ENCODE data around the gene GPRC5C.

- TF ChIP-seq POLR2A (IDR thresholded peaks at IDR 0.05; ENCODE audit: low read depth, low read length), result no peak
- no peak for TF ChIP-seq POLR2AphosphoS5 (IDR thresholded peaks at IDR 0.05; ENCODE audit: low read depth, low read length)
- TF ChIP-seq TAF1 (IDR thresholded peaks at IDR 0.05; ENCODE audit: low read depth, low read length), result no peak
- TF ChIP-seq SPI1 (IDR thresholded peaks at IDR 0.05; ENCODE audit: low read depth, low read length), result no peak
- no peak for TF ChIP-seq PAX5 (IDR thresholded peaks at IDR 0.05; ENCODE audit: insufficient read depth, low read length, severe bottlenecking)
Observed at GRCh38 chr17:74389937-74390679, 41.8 kb upstream of the GPRC5C start.
